GM23338 (cell line): ENCODE data around the gene MAGI1.

Experiments
- CREB1 ChIP-seq: fragments of 250-450 bp; sonication (Bioruptor Pico); IDR thresholded peaks from 2 replicates; pipeline ENCODE4 v1.5.0; 2020; ENCODE audit warnings: low read depth, mild to moderate bottlenecking, moderate library complexity
- CTCF ChIP-seq, 2 experiments: fragments of 200-600 bp in 1 of 2; sonication (generic) in 1 of 2; conservative IDR thresholded peaks; 2 replicates each; pipeline versions ENCODE4 v1.5.1 to v1.6.1; 2016 to 2017; ENCODE audit warnings: antibody characterized with exemption in 2 of 2, low read depth in 2 of 2, mild to moderate bottlenecking in 2 of 2, moderate library complexity in 1 of 2
- ETS1 ChIP-seq: IDR thresholded peaks from 2 replicates; pipeline ENCODE4 v1.6.1; 2016; ENCODE audit warnings: antibody characterized with exemption
- EZH2 ChIP-seq: fragments of 200-600 bp; sonication (generic); IDR thresholded peaks from one replicate; pipeline ENCODE4 v1.8.0; 2017; ENCODE audit warnings: antibody characterized with exemption, mild to moderate bottlenecking, low read depth; ENCODE audit not compliant: unreplicated experiment
- EZH2phosphoT487 ChIP-seq: fragments of 200-600 bp; sonication (generic); IDR thresholded peaks from one replicate; pipeline ENCODE4 v1.8.1; 2018; ENCODE audit warnings: antibody characterized with exemption; ENCODE audit not compliant: unreplicated experiment
- JUNB ChIP-seq: IDR thresholded peaks from one replicate; pipeline ENCODE4 v1.6.1; 2016; ENCODE audit warnings: antibody characterized with exemption; ENCODE audit not compliant: unreplicated experiment
- POLR2AphosphoS5 ChIP-seq: IDR thresholded peaks from 2 replicates; pipeline ENCODE4 v1.6.1; 2016; ENCODE audit warnings: antibody characterized with exemption, low read depth
- REST ChIP-seq: IDR thresholded peaks from one replicate; pipeline ENCODE4 v1.6.1; 2018; ENCODE audit warnings: antibody characterized with exemption; ENCODE audit not compliant: unreplicated experiment
- STAT1 ChIP-seq: IDR thresholded peaks from one replicate; pipeline ENCODE4 v1.6.1; 2016; ENCODE audit warnings: antibody characterized with exemption; ENCODE audit not compliant: unreplicated experiment
- ZNF114 ChIP-seq: fragments of 250-450 bp; sonication (Bioruptor Pico); IDR thresholded peaks from 2 replicates; pipeline ENCODE4 v1.5.0; 2020; ENCODE audit warnings: mild to moderate bottlenecking, moderate library complexity
- ZNF331 ChIP-seq: fragments of 250-450 bp; sonication (Bioruptor Pico); IDR thresholded peaks from 2 replicates; pipeline ENCODE4 v1.5.0; 2020; ENCODE audit warnings: low read depth, mild to moderate bottlenecking, moderate library complexity
- ZNF462 ChIP-seq: fragments of 250-450 bp; sonication (Bioruptor Pico); IDR thresholded peaks from 2 replicates; pipeline ENCODE4 v1.5.0; 2020; ENCODE audit warnings: mild to moderate bottlenecking, moderate library complexity

- TF ChIP-seq EZH2phosphoT487 (no peak), CTCF (conservative IDR thresholded peaks at IDR 0.05; ENCODE audit: low read depth in 2 of 2) (no peak), POLR2AphosphoS5 (no peak), EZH2 (no peak), CREB1 (CRISPR knock-in tag) (no peak), REST (no peak), ETS1 (no peak), JUNB (no peak), ZNF114 (no peak), ZNF462 (CRISPR knock-in tag) (no peak), ZNF331 (CRISPR knock-in tag) (no peak), STAT1 (no peak)
Observed at GRCh38 chr3:65783117-65783516, 255.6 kb downstream of the MAGI1 start.
